ENCODE data around the gene PTPRD. TPM values are rescaled to one million over a fixed set of nuclear protein-coding genes. Genes with fewer than 3 reads are reported as not detected.

Gene PTPRD
- total RNA-seq, 1 experiment from 2014 or later: 0.02 TPM

GRCh38 chr9:9750719-9751118 lies 862.1 kb downstream of the PTPRD start:
- Histone ChIP-seq H3K9me3 (ENCODE audit: control insufficient read depth in 1 of 2, insufficient read depth in 1 of 2, low read depth in 1 of 2, low read length in 2 of 2) (peaks cover 14 to 29% of the 10 kb centered on the region in 2 experiments; a peak in 2 of 4 replicates), H3K9ac (ENCODE audit: low read length) (no peak overlapping the region), H3K27ac (ENCODE audit: low read depth, low read length) (no peak overlapping the region), H3K36me3 (ENCODE audit: control insufficient read depth in 1 of 2, insufficient read depth in 2 of 2, low read length in 2 of 2) (no peaks in the 10 kb centered on the region), H2AFZ (ENCODE audit: low read depth, low read length, poor library complexity, severe bottlenecking) (no peak overlapping the region), H3K9me2 (ENCODE audit: insufficient read depth) (no peaks in the 10 kb centered on the region), H4K20me1 (ENCODE audit: insufficient read depth) (no peaks in the 10 kb centered on the region), H3K79me2 (ENCODE audit: insufficient read depth, low read length) (no peaks in the 10 kb centered on the region), H3K4me2 (ENCODE audit: low read length) (no peak overlapping the region), H3K4me1 (ENCODE audit: control insufficient read depth in 1 of 2, insufficient read depth in 2 of 2, low read length in 2 of 2) (no peaks in the 10 kb centered on the region), H3K4me3 (replicated peaks in 1 of 2; ENCODE audit: low read depth in 1 of 2, low read length in 2 of 2) (no peak overlapping the region), H3K27me3 (ENCODE audit: insufficient read depth, low read length) (no peaks in the 10 kb centered on the region)
- ATAC-seq (no peak), DNase-seq (ENCODE audit: low read depth, low spot score) (no peak)
- ChIA-PET CTCF (no interaction called here), POLR2A (no interaction called here), RAD21 (ENCODE audit: low non-redundant PET in 1 of 2, low total read pairs in 2 of 2, uncharacterized antibody in 2 of 2, unreplicated experiment in 2 of 2) (no interaction called here)
- TF ChIP-seq TCF7L2 (IDR thresholded peaks at IDR 0.05; ENCODE audit: borderline replicate concordance, extremely low read depth, insufficient read depth, insufficient read length) (no peak), MAX (IDR thresholded peaks at IDR 0.05) (no peak), JUND (IDR thresholded peaks at IDR 0.05) (no peak), ZFX (IDR thresholded peaks at IDR 0.05) (no peak), POLR2A (IDR thresholded peaks at IDR 0.05; ENCODE audit: borderline replicate concordance, extremely low read depth, insufficient read depth, insufficient read length) (no peak), FOSL1 (IDR thresholded peaks at IDR 0.05; ENCODE audit: low read depth) (no peak), EZH2 (IDR thresholded peaks at IDR 0.05) (no peak), ATF3 (IDR thresholded peaks at IDR 0.05) (no peak), CTCF (IDR thresholded peaks at IDR 0.05 in 2 of 3, conservative IDR thresholded peaks at IDR 0.05 in 1 of 3; ENCODE audit: borderline replicate concordance in 1 of 3, insufficient read depth in 1 of 3, low read depth in 2 of 3, low read length in 2 of 3) (no peak), ZNF274 (IDR thresholded peaks at IDR 0.05; ENCODE audit: low read depth, low read length) (no peak), CEBPB (IDR thresholded peaks at IDR 0.05; ENCODE audit: low read depth) (no peak), EZH2phosphoT487 (IDR thresholded peaks at IDR 0.05; ENCODE audit: borderline replicate concordance) (no peak), ELF1 (IDR thresholded peaks at IDR 0.05; ENCODE audit: borderline replicate concordance, low read depth) (no peak), YY1 (IDR thresholded peaks at IDR 0.05; ENCODE audit: extremely low read depth, insufficient replicate concordance, low read depth, low read length) (no peak), SRF (IDR thresholded peaks at IDR 0.05; ENCODE audit: low read depth) (no peak)
- TF ChIP-seq, protein P1, sequence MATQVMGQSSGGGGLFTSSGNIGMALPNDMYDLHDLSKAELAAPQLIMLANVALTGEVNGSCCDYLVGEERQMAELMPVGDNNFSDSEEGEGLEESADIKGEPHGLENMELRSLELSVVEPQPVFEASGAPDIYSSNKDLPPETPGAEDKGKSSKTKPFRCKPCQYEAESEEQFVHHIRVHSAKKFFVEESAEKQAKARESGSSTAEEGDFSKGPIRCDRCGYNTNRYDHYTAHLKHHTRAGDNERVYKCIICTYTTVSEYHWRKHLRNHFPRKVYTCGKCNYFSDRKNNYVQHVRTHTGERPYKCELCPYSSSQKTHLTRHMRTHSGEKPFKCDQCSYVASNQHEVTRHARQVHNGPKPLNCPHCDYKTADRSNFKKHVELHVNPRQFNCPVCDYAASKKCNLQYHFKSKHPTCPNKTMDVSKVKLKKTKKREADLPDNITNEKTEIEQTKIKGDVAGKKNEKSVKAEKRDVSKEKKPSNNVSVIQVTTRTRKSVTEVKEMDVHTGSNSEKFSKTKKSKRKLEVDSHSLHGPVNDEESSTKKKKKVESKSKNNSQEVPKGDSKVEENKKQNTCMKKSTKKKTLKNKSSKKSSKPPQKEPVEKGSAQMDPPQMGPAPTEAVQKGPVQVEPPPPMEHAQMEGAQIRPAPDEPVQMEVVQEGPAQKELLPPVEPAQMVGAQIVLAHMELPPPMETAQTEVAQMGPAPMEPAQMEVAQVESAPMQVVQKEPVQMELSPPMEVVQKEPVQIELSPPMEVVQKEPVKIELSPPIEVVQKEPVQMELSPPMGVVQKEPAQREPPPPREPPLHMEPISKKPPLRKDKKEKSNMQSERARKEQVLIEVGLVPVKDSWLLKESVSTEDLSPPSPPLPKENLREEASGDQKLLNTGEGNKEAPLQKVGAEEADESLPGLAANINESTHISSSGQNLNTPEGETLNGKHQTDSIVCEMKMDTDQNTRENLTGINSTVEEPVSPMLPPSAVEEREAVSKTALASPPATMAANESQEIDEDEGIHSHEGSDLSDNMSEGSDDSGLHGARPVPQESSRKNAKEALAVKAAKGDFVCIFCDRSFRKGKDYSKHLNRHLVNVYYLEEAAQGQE (IDR thresholded peaks at IDR 0.05; ENCODE audit: low read depth): no peak
- BruUV-seq (replicated peaks): no TSS peak
- intact Hi-C loops (cut with micrococcal nuclease): no loop called here
